DMS 273 treated with DMSO at 0.1 percent for 48 hours (cell line): ENCODE data around the gene ZFAND3.

ENCODE experiments used
- DNase-seq: peaks from one replicate; lab custom pipeline; 2025; lab: John Stamatoyannopoulos, UW

Gene ZFAND3

GRCh38 chr6:37894585-37894984, 75.1 kb downstream of the ZFAND3 start:
- no peak for DNase-seq

- DNase-seq: no peak
Observed at GRCh38 chr6:37897321-37897720, 77.8 kb downstream of the ZFAND3 start.

GRCh38 chr6:37897818-37898515, 78.4 kb downstream of the ZFAND3 start:
- no peak for DNase-seq

- no peak for DNase-seq
Observed at GRCh38 chr6:37903351-37904340, 84.1 kb downstream of the ZFAND3 start.

- DNase-seq: no peak
Observed at GRCh38 chr6:37904590-37904989, 85.1 kb downstream of the ZFAND3 start.

- DNase-seq: no peak
Observed at GRCh38 chr6:37906121-37906520, 86.6 kb downstream of the ZFAND3 start.

GRCh38 chr6:37910998-37911397, 91.5 kb downstream of the ZFAND3 start:
- no peak for DNase-seq

- DNase-seq: no peak
Observed at GRCh38 chr6:37913210-37913609, 93.7 kb downstream of the ZFAND3 start.

- no peak for DNase-seq
Observed at GRCh38 chr6:37915463-37915862, 95.9 kb downstream of the ZFAND3 start.

GRCh38 chr6:37916149-37916548, 96.6 kb downstream of the ZFAND3 start:
- DNase-seq: no peak

- no peak for DNase-seq
Observed at GRCh38 chr6:37916675-37917074, 97.1 kb downstream of the ZFAND3 start.

- no peak for DNase-seq
Observed at GRCh38 chr6:37917566-37917965, 98.0 kb downstream of the ZFAND3 start.

GRCh38 chr6:37919417-37920157, 100.1 kb downstream of the ZFAND3 start:
- no peak for DNase-seq

- no peak for DNase-seq
Observed at GRCh38 chr6:37920667-37921066, 101.1 kb downstream of the ZFAND3 start.

GRCh38 chr6:37922563-37922962, 103.0 kb downstream of the ZFAND3 start:
- no peak for DNase-seq

GRCh38 chr6:37923514-37923913, 104.0 kb downstream of the ZFAND3 start:
- no peak for DNase-seq

- DNase-seq: no peak
Observed at GRCh38 chr6:37926661-37927060, 107.1 kb downstream of the ZFAND3 start.

GRCh38 chr6:37928217-37928616, 108.7 kb downstream of the ZFAND3 start:
- DNase-seq: no peak

GRCh38 chr6:37930288-37930971, 110.9 kb downstream of the ZFAND3 start:
- DNase-seq: no peak

- no peak for DNase-seq
Observed at GRCh38 chr6:37931066-37931465, 111.5 kb downstream of the ZFAND3 start.

- no peak for DNase-seq
Observed at GRCh38 chr6:37934276-37934675, 114.7 kb downstream of the ZFAND3 start.

- no peak for DNase-seq
Observed at GRCh38 chr6:37936150-37936549, 116.6 kb downstream of the ZFAND3 start.
